A673 (cell line): ENCODE data around the gene ZNF621. TPM values are rescaled to one million over a fixed set of nuclear protein-coding genes. Genes with fewer than 3 reads are reported as not detected.

Source experiments
- BruUV-seq: library from RNA; stranded (reverse); fragments of 400-500 nt; replicated peaks from 2 replicates; lab custom pipeline; 2021; lab: Mats Ljungman, UMichigan
- CTCF ChIA-PET: fragments of 300-600 bp; sonication (Branson Sonifier 250); formaldehyde crosslinking; loops from one replicate; lab custom pipeline; 2022; ENCODE audit warnings: antibody characterized with exemption; lab: Charles Lee
- POLR2A ChIA-PET: fragments of 300-600 bp; sonication (Branson Sonifier 250); formaldehyde crosslinking; loops from one replicate; lab custom pipeline; 2022; ENCODE audit warnings: antibody characterized with exemption; ENCODE audit not compliant: low non-redundant PET; lab: Charles Lee
- DNase-seq: peaks from one replicate; pipeline ENCODE4 v3.0.0-alpha.2; 2015; ENCODE audit warnings: low spot score
- H3K27ac ChIP-seq: fragments of 200-600 bp; sonication (generic); 2 replicates; pipeline ENCODE4 v1.5.1; 2016; ENCODE audit warnings: mixed run types, low read depth, mild to moderate bottlenecking, mixed read lengths, antibody characterized with exemption, low read length; ENCODE audit not compliant: poor library complexity, severe bottlenecking
- H3K27me3 ChIP-seq: fragments of 200-600 bp; sonication (generic); replicated peaks from 2 replicates; pipeline ENCODE4 v1.6.1; 2017; ENCODE audit warnings: mixed run types, low read depth, mild to moderate bottlenecking, mixed read lengths, antibody characterized with exemption, low read length; ENCODE audit not compliant: insufficient read depth, poor library complexity
- H3K36me3 ChIP-seq: fragments of 200-600 bp; sonication (generic); 2 replicates; pipeline ENCODE4 v1.6.1; 2016; ENCODE audit warnings: mixed run types, mild to moderate bottlenecking, mixed read lengths, antibody characterized with exemption, low read length; ENCODE audit not compliant: insufficient read depth, poor library complexity, severe bottlenecking
- H3K4me1 ChIP-seq: fragments of 200-600 bp; sonication (generic); 2 replicates; pipeline ENCODE4 v1.6.1; 2017; ENCODE audit warnings: mixed run types, mild to moderate bottlenecking, mixed read lengths, antibody characterized with exemption, low read length; ENCODE audit not compliant: insufficient read depth, poor library complexity, severe bottlenecking
- H3K4me3 ChIP-seq: fragments of 200-600 bp; sonication (generic); 2 replicates; pipeline ENCODE4 v1.5.1; 2016; ENCODE audit warnings: low read depth, mixed run types, mild to moderate bottlenecking, mixed read lengths, low read length; ENCODE audit not compliant: poor library complexity, severe bottlenecking
- H3K9me3 ChIP-seq: fragments of 200-600 bp; sonication (generic); 2 replicates; pipeline ENCODE4 v1.6.1; 2016; ENCODE audit warnings: mixed run types, low read depth, mild to moderate bottlenecking, mixed read lengths, antibody characterized with exemption, low read length; ENCODE audit not compliant: poor library complexity, severe bottlenecking
- EZH2 ChIP-seq: fragments of 200-600 bp; sonication (generic); IDR thresholded peaks from 2 replicates; pipeline ENCODE4 v1.6.1; 2017; ENCODE audit warnings: borderline replicate concordance, low read depth, mild to moderate bottlenecking, mixed read lengths, antibody characterized with exemption, low read length; ENCODE audit not compliant: poor library complexity, severe bottlenecking
- intact Hi-C: fragments of 100-400 bp; cut with micrococcal nuclease; formaldehyde crosslinking; loops from one replicate; pipeline ENCODE4 v1.10.0; 2022; ENCODE audit not compliant: unreplicated experiment
- total RNA-seq: library from RNA; stranded (reverse); gene quantifications from 2 replicates; pipeline ENCODE4 v1.2.3, GENCODE V29; 2021
- TF ChIP-seq, protein P1 (sequence below): fragments of 300-800, 200-600 bp; sonication (generic); conservative IDR thresholded peaks from 2 replicates; pipeline ENCODE4 v1.5.1; 2017; ENCODE audit warnings: low read depth, mild to moderate bottlenecking, antibody characterized with exemption, low read length, moderate library complexity, mixed read lengths

ZNF621 gene
- total RNA-seq, 1 experiment from 2014 or later: 9.9 TPM

DNA sequence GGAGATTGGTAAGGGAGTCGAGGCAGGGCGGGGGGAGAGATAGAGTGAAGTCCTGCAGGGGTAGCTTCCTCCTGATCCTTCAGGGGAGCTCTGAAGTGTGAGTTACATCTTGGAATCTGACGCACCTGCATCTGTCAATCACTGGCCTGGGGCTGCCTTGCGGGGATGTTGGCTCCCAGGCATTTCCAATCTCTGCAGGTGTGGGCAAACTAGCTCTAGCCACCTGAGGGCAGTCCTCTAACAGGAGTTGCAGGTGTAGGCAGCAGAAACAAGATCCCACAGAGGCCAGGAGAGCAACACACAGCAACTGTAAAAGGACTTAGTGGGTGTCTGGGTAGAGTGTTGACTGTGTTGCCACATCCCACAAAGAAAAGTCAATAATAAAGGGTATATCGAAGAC lies 63.6 kb downstream of the ZNF621 start:
- no peak overlapping the region for H3K4me3 ChIP-seq
- intact Hi-C loops: loop anchor here (10.0 kb wide), 1 partner anchor 336 kb away; no protein-coding TSS in a partner anchor

More for the DNA sequence above, 63.6 kb downstream of the ZNF621 start:
- ChIA-PET CTCF (no interaction called here), POLR2A (no interaction called here)
- no peak for DNase-seq
- Histone ChIP-seq H3K27ac (no peak overlapping the region), H3K27me3 (no peaks in the 10 kb centered on the region), H3K4me1 (no peaks in the 10 kb centered on the region), H3K9me3 (no peaks in the 10 kb centered on the region), H3K36me3 (no peaks in the 10 kb centered on the region)
- TF ChIP-seq, protein P1, sequence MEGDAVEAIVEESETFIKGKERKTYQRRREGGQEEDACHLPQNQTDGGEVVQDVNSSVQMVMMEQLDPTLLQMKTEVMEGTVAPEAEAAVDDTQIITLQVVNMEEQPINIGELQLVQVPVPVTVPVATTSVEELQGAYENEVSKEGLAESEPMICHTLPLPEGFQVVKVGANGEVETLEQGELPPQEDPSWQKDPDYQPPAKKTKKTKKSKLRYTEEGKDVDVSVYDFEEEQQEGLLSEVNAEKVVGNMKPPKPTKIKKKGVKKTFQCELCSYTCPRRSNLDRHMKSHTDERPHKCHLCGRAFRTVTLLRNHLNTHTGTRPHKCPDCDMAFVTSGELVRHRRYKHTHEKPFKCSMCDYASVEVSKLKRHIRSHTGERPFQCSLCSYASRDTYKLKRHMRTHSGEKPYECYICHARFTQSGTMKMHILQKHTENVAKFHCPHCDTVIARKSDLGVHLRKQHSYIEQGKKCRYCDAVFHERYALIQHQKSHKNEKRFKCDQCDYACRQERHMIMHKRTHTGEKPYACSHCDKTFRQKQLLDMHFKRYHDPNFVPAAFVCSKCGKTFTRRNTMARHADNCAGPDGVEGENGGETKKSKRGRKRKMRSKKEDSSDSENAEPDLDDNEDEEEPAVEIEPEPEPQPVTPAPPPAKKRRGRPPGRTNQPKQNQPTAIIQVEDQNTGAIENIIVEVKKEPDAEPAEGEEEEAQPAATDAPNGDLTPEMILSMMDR: no peak
- no peak for TF ChIP-seq EZH2
- no TSS peak for BruUV-seq

Other genes starting within 250 kb of the ZNF621 start
- 32.1 and 34.4 TPM in 2 replicates for gene EIF1B, start 215.3 kb upstream of the ZNF621 start, total RNA-seq
- 0.54 and 1.3 TPM in 2 replicates for gene ENTPD3, start 137.8 kb upstream of the ZNF621 start, total RNA-seq
- 980 and 1,046 TPM in 2 replicates for gene RPL14, start 67.6 kb upstream of the ZNF621 start, total RNA-seq
- 3.3 and 4.3 TPM in 2 replicates for gene ZNF619, start 47.8 kb upstream of the ZNF621 start, total RNA-seq
- 6.0 and 7.9 TPM in 2 replicates for gene ZNF620, start 18.9 kb upstream of the ZNF621 start, total RNA-seq